CD4-positive, alpha-beta T cell treated with Interleukin-15 for 4 hours (primary cell): ENCODE results near the gene AQP6.

Source experiments
- DNase-seq: peaks from one replicate; pipeline ENCODE4 v3.0.0-alpha.2; 2020; ENCODE audit warnings: low spot score

The AQP6 gene

GRCh38 chr12:49942921-49943624, 29.7 kb upstream of the AQP6 start:
- DNase-seq = no peak

- DNase-seq = no peak
These were observed 29.2 kb upstream of the AQP6 start for GRCh38 chr12:49943625-49943960.

- no peak for DNase-seq
These were observed 28.7 kb upstream of the AQP6 start for GRCh38 chr12:49944046-49944445.

- DNase-seq = no peak
These were observed 28.0 kb upstream of the AQP6 start for GRCh38 chr12:49944718-49945117.

DNA sequence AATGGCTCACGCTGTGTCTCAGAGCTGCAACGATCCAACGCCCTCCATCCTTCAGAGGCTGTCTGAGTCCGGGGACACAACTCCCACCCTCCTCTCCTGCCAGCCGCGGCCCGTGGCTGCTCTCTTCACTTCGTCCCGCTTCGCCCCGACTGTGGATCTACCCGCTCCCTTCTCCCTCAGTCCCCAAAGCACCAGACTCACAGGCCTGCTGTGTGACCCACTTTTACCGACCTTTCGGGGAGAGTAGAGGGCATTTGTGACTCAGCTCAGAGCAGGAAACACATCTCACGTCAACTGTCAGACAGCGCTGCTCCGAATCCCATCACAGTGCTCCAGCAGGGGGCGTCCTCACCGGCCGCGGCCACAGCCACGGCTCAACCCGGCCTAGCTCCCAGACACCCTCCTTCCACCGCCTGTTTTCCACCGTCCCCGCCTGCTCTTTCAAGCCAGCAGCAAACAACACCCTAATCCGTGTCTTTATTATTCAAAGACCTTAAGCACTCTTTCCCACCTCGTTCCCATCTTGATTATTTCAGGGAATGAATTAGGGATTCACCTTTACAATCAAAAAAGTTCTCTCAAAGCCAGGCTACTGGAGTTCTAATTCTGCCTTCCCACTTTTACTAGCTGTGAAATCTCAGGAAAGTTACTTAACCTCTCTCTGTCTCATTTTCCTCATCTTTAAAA, 27.2 kb upstream of the AQP6 start:
- peak; percentile 85 for DNase-seq

DNA sequence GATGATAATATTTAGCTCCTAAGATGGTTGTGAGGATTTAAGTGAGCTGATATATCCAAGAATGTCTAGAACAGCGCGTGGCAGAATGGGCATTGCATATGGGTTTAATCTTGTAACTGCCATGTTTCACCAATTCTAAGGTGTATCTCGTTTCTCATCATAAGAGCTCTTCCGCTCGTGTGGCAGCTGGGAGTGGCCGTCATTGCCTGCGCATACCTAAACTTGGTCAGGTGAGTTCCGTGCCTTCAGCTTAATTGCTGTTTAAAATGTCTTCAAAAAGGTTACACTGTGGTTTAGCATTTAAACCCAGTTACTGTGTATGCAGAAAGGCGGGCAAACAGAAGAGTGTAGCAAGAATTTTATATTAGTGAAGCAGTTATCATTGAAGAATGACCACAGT, 26.7 kb upstream of the AQP6 start:
- no peak for DNase-seq

GRCh38 chr12:49946497-49946896, 26.2 kb upstream of the AQP6 start:
- DNase-seq = no peak

DNA sequence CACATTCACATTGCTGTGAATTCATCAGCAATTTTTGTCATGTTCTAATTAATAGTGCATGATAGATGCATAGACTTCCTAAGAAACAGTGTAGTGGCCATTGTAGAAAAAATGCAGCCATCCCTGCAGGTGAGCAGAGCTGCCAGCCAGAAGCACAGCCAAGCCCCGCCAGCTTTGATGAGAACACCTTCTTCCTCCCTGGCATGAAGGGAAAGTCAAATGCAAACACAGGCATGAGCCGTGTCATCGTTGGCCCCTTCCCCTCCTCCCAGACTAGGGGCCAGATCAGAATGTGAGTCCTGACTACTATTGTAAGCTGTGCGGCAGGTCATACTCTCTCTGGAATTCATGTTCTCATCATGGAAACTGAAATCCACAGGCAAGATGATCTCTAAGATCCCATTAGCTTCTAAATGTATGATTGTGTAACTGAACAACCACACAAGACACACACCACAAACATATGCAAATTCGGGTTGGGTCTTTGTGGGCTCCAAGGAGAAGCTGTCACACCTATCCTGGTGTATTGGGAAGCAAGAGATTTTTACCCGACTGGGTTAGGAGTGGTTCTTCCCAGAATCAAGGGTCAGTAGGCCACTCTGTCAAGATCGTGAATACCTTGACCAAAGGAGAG, 25.0 kb upstream of the AQP6 start:
- DNase-seq = no peak

GRCh38 chr12:49948866-49949845, 23.6 kb upstream of the AQP6 start:
- no peak for DNase-seq

DNA sequence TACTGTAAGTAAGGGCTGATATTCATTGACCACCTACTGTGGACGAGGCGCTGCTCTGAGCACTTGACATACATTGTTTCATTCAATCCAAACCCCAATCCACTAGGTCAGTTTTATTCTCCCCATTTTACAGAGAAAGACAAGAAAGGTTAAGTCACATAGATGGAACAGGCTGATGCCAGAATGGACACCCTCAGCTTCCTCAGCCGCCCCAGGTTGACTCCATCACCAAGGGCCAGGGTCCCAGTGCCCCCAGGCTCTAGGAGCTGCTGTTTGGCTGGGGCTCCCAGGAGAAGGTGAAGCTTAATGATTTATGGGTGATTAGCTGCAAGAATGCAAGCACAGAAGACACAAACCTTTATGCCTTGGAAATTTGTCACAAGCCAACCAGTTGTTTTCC, 22.9 kb upstream of the AQP6 start:
- no peak for DNase-seq

DNA sequence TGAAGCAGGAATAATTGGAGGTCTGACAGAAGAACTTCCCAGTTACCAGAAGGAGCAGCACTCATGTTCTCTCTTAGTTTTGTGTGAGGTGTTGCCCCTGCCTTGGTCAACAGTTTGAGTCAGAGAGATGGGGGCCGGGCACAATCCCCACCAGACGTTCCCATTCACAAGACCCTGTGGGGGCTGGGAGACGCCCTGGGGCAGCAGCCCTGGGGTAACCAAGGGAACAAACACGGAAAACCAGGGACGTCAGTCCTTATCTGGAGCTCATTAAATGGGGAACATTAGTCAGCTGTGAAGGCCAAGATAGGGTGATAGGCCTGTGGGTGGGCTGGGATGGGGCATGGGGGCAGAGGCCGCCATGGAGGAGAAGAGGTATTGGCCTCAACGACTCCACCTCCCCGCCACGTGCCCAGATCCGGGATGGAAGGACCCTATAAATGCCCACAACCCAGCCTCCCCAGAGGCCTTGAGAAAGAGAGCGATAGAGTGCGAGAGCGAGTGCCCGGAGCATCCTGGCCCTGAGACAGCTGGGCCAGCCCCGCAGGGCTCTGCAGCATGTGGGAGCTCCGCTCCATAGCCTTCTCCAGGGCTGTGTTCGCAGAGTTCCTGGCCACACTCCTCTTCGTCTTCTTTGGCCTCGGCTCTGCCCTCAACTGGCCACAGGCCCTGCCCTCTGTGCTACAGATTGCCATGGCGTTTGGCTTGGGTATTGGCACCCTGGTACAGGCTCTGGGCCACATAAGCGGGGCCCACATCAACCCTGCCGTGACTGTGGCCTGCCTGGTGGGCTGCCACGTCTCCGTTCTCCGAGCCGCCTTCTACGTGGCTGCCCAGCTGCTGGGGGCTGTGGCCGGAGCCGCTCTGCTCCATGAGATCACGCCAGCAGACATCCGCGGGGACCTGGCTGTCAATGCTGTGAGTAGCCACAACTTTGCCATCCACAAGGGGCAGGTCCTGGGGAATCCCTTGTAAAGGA, 22.2 kb upstream of the AQP6 start, which contains the start of gene AQP2:
AQP2 (plus strand) TSS at position 465 of the 979 bp plus-strand sequence; CDS start at position 559, 94 bp downstream.
- no peak for DNase-seq

DNA sequence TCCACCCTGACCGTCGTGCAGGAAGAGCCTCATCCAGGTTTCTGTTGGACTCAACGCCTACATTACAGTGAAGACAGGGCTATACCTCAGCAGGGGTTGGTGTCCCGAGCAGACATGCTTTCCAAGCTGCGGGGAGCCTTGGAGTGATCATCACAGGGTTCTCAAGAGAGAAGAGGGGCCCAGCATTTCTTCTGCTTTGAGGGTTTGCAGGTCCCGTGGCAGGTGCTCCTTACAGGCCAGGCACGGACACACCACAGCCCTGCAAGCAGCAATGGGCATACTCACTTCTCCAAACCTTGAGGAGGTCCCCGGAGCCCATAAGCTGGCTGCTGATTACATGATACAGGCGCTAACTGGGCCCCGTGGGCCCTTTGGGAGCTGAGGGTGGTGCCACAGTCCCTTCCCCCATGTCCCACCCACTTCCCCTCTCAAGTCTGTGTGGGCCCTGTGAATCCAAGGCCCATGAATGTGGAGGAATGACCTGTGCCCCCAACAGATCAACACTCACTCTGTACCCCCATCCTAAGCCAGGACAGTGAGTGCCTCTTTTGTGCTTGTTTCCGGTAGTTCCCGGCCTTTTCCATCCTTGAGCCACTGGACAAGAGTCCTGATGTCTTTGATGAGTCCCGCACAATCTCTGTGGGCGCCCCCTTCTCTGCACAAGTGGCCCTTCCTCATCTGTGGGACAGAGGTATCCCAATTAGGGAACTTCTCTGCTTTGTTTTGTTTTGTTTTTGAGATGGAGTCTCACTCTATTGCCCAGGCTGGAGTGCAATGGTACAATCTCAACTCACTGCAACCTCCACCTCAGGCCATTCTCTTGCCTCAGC, 21.1 kb upstream of the AQP6 start:
- DNase-seq = no peak

DNA sequence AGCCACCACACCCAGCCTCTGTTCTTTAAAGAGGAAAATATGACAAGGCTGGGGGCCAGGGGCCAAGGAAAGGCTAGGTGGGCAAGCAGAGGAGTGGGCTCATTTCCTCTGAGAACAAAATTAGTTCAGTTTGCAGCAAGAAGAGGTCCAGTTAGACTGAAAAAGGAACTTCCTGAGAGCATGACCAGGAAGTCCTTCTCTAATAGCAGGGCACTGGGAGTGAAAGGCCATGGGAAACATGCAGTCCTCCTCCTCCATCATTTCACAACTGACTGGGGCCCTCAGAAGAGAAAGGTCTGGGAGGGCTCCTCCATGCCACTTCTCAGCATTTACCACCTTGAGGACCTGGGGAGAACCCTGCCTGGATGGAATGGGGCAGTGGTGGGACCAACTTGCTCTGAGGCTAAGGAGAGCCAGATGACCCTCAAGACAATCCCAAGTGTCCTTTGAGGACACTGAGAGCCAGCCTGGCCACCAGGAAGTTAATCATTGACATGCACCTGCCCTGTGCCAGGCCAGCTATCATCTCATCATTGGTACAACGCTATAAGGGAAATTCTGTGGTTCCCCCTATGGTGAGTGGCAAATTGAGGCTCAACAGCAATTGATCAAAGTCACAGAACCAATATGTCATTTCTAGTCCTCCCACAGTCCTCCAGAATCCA, 20.2 kb upstream of the AQP6 start:
- DNase-seq = no peak

DNA sequence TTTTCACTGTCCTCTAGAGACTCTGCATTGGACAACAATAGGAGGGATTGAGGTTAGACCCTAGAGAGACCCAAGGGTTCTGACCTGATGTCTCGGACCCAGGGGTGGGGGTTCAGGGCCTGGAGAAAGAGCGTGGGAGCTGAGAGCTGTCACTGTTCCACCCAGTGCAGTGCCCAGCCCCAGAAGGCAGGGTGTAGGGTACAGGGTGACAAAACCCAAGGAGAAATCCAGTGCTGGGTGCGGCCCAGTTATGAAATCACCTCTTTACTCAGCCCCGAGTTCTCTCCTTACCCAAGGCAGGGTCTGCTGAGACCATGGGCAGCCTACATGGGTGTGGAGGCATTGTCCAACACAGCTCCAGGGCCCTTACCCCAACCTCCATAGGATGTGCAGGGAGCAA, 19.6 kb upstream of the AQP6 start:
- no peak for DNase-seq

DNA sequence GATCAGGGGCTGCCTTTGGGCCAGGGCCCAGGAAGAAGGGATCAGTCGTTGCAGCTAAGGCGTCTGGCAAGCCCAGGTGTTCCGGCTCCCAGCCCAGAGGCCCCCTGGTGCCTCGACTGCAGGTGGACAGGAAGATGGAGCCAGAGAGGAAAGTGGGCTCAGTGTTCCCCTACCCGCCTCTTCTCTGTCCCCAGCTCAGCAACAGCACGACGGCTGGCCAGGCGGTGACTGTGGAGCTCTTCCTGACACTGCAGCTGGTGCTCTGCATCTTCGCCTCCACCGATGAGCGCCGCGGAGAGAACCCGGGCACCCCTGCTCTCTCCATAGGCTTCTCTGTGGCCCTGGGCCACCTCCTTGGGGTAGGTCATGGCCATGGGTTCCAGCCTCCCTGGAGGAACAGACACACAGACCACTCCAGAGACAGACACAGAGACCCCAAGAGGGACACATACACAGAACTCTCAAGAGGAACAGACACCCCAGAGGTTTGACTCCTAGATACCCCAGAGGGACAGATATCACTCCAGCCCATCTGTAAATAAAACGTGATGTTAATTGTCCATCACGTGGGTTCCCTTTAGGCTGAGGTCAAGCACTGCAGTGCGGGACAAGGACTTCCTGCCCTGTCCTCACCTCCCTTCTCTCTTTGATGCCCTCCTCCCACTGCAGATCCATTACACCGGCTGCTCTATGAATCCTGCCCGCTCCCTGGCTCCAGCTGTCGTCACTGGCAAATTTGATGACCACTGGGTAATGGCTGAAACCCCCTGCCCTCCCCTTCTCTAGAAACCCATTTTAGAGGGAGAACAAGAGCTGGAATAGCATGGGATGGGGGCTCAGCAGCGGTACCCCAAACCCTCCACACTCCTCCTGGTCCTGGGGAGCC, 18.5 kb upstream of the AQP6 start:
- DNase-seq = no peak

GRCh38 chr12:49954863-49955830, 17.6 kb upstream of the AQP6 start:
- DNase-seq = no peak
